HG03060 (cell line): ENCODE measurements around the gene DNAJC18.
A peak's percentile ranks its signal among the peaks of the same experiment; 100 is the strongest.

Experiments used
- ATAC-seq: cut with Tn5 transposase; IDR thresholded peaks from one replicate; pipeline ENCODE4 v1.9.1; 2021; ENCODE audit warnings: low read depth, moderate number of reproducible peaks; ENCODE audit not compliant: unreplicated experiment

DNAJC18 gene

DNA sequence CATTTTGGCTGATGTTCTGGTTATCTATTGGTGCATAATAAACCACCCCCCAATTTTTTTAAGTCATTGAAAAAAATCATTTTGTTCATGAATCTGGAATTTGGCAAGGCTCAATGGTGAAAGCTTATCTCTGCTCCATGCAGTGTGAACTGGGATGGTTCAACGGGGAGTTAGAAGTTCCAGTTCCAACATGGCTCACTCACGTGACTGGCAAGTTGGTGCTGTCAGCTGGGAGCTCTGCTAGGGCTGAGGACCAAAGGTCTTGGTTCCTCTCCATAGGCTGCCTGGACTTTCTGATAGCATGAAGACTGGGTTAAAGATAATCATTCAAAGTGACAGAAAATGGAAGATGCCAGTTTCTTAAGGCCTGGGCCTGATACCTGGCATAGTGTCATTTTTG lies 32.4 kb downstream of the DNAJC18 start:
- no peak for ATAC-seq

DNA sequence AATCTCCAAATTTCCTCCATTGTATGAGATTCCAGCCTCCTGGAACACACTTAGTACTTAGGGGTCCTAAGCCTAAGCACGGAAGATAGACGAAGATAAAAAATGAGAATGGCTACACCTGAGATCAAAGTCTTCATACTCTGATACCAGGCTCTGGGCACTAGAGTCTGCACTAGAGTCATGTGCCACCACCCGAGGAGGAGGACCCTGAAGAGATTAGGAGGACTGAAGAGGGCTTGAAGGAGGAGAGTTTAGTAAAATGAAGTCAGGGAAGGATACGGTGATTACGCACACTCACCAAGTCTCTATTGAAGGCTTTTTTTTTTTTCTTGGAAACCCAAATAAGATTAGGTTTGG lies 34.9 kb downstream of the DNAJC18 start:
- ATAC-seq, result no peak

DNA sequence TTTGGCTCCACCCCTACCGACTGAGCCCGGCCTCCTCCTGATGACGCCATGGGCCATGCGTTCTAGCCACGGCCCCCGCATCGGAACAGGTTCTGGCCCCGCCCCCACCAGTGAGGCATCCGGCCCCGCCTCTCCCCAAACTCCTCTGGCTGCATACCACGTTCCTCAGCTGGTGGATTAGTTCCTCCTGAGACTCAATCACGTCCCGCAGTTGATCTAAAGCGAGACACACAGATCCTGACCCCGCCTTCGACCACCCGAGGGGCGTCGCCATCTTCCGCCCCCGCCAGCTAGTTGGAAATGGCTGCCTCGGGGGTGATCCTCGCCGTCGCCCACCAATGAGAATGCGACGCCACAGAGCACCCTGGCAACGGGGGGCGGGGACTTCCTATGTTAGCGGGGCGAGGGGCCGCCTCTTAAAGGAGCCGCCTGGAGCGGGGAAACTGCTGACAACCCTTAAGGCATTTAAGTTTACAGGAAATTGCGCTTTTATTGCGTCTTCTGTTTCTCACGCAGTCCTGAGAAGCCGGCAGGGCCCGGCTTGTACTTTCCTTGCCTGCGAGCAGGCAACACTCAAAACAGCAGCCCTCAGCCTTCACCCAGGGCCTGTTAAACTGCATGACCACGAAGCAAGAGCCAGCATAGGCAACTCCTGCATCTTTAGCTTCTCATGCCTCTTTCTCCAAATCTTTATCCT lies 35.4 kb downstream of the DNAJC18 start, which contains the start of gene SPATA24:
Gene SPATA24 (minus strand): TSS at position 303 of the 697 bp plus-strand sequence. CDS start 29 bp downstream, at position 274.
- peak; percentile 59 for ATAC-seq

DNA sequence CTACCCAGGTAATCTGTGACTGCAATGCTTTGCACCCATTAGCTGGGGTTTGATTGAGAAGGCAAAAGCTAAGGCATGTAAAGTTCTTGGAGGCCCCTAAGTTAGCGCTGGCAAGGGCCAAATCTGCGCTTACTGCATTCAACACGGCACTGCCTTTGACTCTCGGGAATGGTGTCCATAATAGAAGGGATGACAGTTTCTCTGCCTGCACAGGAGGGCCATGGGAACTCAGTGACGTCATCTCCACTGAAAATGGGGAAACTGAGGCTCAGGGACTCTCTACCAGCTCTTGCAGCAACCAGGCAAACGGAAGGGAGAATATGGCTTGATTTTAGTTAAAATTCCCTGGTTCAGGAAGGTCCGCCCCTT lies 35.9 kb downstream of the DNAJC18 start:
- no peak for ATAC-seq

DNA sequence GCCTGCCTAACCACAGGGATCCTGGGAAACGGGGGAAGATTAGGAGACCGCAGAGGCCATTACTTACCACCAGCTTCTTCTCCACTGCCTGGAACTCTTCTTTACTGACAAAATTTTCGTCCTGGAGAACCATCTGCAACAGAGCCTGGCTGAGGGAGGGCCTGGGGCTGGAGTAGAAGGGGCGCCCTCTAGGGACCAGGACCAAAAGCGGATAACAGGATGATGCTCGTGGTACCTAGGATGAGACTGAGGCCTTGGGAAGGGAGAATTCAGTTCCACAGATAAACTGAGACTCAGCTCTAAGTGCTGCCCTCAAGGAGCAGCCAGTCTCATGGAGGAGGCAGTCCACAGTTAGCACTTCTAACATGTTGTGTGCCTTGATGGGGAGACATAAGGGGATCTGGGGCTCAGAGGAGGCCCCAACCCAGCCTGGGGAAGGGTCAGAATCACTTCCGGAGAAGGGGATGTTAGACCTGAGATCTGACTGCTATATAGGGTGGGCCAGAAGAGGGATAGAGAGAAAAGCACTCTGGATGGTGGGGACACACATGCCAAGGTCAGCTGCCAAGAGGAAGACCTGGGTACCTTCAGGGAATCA lies 36.7 kb downstream of the DNAJC18 start:
- ATAC-seq, result no peak

DNA sequence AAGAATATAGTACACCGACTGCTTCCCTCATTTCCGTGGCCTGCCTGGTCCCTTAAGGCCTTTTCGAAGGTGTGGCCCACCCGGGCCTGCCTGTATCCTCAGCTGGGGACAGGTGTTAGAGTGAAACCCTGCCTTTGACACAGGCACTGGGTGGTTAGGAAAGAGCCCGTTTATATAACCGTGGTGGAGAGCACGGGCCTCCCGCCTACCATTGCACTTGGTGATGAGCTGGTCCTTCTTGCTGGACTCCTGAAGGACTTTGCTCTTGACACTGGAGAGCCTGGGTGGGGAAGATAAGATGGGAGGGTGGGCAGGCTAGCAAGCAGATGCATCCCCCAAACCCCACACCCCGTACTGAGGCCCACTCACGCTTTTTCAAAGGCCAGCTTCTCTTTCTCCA lies 37.8 kb downstream of the DNAJC18 start:
- no peak for ATAC-seq

DNA sequence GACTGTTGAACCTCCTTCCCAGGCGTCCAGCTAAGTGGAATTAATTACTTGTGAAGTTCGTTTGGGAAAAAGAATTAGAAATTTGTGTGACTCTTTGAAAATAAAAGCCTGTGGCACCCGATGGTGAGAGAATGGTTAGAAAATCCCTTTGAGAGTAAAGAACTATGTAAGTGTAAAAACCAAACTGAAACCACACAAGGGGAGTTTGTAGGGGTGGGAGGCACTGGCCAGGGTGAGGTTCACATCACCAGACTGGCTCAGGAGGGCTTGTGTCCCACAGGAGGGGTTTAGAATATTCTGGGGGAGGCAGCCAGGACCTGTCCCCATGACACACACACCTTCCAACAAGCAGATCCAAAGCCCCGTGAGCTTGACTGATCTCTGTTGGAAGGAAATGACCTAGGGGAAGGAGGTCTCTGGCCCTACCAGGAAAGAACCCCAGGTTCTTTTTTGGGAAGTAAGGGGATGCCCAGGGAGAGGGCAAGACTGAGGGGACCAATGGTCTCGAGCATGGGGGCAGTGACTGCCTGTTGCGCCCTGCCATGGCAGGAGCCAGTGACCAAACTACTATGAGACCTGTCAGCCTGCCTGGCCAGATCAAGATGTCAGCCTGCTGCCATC lies 39.7 kb downstream of the DNAJC18 start:
- ATAC-seq, result no peak

DNA sequence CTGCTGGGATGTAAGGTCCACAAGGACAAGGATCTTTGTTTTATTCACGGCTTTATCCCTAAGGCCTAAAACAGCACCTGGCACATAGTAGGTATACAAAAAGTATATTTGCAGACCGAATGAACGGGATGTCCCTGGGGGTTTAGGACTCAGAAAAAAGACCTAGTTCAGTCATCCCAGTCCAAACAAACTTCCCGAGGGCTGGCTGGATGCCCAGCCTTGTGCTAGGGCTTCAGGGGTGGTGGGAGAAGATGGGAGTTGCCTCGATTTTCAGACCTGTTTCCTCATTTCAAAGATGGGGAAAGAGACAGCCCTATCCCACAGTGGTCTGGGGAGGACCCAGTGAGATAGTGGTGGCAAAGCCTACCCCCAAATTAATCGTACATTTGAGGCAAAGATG lies 41.4 kb downstream of the DNAJC18 start:
- no peak for ATAC-seq

DNA sequence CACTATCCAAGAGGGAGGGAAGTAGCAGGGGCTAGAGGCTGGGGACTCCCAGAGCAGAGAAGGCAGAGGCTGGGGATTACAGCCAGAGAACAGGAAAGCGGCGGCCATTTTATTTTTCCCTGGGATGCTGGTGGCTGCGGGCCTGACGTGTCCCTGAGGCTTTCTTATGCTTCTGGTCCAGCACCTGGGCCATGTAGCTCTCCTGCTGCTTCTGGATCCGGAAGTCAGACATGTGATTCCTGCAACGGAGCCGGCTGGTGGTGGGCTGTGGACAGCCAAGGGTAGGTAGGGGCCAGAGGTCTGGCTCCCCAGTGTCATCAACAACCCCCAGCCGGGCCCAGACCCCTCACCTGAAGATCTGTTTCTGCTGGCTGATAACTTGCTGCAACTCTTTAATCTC lies 42.6 kb downstream of the DNAJC18 start:
- no peak for ATAC-seq

DNA sequence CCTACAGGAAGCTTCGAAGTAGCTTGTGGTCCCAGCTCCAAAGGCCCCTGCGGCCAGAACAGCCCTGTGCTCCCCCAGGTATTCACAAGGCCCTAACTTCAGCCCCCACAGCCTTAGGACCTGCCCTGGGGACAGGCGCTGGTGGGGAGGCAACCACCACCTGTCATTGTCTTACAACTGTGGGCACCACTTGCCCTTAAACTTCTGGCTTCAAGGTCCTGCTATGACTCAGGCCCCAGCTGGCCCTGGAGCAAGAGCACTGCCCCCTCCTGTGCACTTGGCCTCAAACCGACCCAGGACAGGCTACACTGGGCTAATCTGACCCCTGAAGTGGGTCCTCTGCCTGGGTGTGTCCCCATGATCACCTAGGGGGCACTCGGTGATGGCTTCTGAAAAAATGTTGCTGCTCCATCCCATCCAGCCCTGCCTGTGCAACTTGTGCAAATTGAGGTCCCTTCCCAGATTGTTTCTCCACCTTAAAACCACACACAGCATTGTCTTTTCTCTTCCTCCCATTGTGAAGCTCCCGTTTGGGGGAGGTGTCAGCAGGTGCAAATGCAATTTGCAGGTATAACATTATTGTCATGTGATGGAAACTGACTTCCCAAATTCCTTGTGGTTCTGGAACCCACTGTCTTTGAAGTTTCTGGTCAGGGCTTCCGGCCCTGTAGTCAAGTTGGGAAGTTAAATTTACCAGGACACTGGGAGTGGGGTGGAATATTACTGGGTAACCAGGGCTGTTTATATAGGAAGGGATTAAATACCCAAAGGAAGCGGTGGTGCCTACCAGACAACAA lies 43.3 kb downstream of the DNAJC18 start:
- no peak for ATAC-seq

DNA sequence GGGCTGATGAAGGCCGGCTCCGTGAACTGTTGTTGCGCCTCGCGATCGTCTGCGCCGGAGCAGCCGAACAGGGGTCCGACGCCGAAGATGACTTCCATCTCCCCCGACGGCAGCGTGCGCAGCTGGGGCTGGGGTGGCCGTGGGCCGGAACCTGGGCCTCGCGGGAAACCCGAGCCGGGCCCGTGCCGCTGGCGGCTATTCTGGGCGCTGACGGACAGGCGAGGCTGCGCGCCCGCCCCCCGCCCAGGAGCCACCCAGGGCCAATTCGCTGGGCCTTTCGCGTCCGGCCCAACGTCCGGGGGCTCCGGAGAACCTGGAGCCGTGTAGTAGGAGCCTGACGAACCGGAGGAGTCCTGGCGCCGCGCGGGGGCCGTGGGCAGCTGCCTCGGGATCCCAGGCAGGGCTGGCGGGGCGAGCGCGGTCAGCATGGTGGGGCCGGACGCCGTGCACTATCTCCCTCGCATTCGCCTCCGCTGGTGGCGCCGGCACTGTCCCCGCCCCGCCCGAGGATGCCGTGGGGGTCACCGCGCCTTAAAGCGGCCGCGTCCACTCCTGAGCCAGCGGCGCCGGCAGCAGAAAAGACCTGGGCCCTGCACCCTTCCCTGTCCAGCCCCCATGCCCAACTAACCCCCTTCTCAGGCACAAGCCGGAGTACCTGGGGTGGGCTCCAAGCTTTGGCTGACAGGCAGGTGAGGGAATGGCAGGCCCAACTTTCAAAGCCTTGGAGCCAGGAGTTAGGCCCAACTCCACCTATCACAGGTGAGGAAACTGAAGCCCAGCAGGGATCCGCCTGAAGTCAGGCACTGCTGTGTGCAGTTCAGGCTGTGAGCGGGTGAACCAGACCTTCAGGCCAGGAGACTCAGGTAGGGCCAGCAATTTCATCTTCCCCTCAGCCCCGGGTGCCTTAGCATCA lies 44.4 kb downstream of the DNAJC18 start, which contains the start of gene PROB1:
Gene PROB1 (minus strand): TSS at position 451 of the 913 bp plus-strand sequence. CDS start 23 bp downstream, at position 428.
- ATAC-seq, result no peak

DNA sequence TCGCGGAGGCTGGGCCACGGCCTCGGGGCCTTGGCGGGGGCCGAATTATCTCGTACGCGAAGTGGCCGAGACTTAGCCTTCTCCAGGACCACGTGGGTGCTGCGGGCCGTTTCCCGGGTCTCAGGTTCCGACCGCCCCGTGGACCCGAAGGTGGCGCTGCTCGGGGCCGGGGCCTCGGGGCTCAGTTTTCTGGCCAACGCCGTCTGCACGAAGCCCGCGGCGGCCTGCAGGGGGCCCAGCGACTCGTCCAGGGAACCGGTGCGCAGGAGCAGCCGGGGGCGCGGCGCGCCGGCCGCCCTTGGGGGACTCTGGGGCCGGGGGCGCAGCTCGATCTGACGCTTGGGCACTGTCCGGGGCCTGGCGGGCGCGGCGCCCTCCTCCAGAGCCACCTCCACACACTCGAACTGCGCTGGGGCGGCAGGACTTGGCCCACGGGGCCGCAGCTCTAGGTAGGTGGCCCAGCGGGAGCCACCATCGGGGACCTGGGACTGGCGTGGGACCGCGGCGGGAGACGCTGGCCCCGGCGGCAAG lies 45.1 kb downstream of the DNAJC18 start:
- ATAC-seq, result no peak

DNA sequence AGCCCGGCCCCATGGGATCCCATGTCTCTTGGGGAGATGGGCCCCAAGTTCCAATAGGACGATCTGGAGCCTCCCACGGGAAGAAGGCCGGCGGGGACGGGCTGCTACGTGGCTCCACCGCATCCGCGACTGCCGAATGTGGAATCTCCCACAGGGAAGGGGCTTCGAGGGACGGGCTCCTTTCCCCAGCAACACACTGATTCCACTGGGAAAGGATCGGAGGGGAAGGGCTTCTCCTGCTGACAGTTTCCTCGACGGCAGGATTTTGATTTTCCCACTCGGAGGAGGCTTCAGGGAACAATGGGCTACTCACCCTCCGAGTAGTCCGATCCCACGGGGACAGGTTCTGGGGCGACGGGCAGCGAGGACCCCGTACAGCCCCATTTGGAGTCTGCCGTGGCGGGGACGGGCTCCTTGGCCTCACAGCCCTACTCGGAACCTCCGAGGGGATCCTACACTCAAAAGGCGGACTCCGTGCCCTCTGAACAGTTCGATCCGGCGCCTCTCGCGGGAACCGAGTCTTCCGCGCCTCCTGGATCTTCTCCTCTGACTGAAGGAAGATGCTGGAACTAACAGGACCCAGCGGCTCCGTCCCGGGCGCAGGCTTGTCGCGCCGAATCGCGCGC lies 45.7 kb downstream of the DNAJC18 start:
- ATAC-seq, result no peak

DNA sequence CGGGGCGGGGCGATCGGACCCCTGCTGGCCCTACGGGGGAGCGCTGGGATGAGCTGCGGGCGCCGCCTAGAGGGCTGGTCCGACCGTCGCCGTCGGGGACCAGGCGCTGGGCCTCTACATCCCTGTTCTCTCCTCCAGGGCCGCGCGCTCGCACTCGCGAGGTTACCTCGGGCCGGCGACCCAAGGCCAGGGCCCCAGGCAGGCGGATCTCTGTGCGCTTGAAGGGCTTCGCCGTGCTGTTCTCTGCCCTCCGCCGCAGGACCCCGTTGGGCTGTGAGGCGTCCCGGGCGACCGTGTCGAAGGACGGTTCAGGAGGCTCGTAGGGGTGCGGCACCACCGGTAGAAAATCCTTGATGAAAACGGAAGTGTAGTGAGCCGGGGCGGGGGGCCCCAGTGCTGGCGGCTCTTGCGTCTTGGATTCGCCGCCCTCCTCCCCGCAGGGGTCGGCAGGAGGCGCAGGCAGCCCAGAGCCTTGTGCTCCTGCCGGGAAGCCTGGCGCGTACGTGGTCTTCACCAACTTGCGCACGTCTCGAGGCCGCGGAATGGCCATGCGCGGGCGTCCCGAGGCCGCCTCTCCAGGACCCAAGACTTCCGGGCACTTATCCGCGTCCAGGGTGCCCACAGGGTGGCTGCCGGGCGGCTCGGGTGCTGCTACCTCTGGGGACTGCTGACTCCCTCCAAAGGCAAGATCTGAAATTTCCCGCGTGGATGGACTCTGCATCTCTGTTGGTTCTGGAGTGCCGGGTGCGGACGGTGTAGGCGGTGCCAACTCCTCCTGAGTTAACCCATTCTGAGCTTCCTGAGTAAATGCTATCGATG lies 46.4 kb downstream of the DNAJC18 start:
- no peak for ATAC-seq

DNA sequence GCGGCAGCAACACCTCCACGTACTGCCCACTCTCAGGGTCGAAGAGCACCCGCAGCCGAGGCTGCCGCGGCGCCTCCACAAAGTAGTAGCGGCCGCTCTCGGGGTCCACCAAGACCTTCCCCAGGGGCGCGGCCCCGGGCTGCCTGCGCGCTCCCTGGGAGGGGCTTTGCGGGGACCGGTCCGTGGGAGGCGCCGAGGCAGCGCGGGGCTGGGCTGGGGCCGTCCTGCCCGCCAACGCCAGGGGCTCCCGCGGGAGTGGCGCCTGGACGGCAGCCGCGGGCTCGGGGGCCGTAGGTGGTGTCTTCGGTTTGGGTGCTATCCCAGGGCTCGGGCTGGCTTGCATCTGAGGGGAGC lies 47.0 kb downstream of the DNAJC18 start:
- no peak for ATAC-seq

DNA sequence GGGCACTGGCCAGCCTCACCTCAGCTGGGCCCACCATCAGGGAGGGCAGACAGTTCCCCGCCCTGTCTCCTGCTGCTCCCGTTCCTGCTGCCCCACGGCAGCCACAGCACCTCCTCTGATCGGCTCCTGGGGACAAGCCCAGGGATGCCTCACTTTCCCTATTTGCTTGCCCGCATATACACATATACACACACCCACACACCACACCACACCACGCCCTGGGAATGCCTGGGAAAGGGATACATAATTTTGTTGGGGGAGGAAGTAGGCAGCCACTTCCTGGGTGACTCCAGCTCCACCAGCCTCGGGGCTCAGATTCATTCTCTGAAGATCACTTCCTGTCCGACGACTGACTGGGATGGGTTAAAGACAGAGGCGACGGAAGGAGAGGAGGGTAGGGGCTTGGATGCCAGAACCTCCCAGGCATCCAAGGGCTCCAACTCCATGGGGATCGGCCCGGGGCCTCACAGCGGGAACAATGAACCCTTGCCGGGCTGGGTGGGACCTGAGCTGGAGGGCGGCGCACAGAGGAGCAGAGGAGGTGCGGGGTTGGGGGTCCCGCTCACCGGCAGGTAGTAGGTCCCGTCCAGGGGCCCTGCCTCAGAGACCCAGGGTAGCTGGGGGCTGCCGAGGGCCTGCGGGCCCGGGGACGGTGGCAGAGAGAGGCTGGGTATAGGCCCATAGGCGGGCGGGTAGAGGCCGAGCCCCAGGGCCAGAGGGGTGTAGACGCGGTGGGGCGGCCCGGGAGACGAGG lies 47.6 kb downstream of the DNAJC18 start:
- no peak for ATAC-seq

DNA sequence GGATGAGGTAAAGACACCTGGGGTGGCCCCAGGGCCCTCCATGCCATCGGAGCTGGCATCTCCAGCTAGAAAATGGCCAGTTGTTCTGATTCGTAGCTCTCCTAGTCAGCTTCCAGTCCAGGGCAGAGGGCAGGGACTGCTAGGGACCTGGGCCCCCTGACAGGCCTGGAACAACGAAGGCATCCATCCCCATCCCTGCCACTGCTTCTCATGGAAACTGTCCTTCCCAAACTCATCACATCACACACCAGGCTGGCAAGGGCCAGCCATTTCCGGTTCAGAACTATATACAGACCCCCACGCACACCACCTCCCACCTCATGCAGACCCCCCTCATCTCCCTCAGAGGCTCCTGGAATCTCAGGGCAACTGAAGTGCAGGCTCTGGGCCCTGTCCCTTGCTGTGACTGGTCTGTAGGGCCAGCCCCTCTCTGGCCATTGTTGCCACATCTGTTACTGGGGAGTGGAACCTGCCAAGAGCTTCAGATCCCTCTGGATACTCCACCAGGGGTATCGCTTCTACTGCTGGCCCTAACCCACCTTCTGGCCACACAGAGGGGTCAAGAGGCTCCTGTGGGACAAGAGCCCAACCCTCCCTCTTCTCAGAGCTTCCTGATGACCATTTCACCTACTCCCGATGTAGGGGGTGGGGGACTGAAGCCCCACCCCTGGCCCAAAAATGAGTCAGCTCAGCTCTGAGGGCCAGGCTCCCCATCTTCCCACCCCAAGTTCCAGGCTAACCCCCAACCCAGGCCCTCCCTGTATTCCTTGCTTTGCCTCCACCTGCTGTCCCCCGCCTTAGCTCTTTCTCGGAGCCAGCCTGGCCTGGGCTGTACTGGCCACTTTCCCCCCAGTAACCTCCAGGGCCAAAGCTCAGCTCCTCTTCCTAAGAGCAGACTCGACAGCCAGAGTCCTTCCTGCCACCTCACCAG lies 48.4 kb downstream of the DNAJC18 start:
- ATAC-seq, result no peak
